BJ (cell line): Measurements from ENCODE around the gene GALNT12. TPM values are rescaled to one million over a fixed set of nuclear protein-coding genes. Genes with fewer than 3 reads are reported as not detected.

ENCODE experiments used
- CTCF ChIA-PET: fragments of 350-600 bp; formaldehyde crosslinking; extraction: SDS; loops from one replicate; lab custom pipeline; 2021; ENCODE audit warnings: antibody characterized with exemption, inconsistent platforms; lab: Yijun Ruan, JAX
- POLR2A ChIA-PET: fragments of 300-600 bp; sonication (Branson Sonifier 250); formaldehyde crosslinking; extraction: SDS; loops from one replicate; lab custom pipeline; 2021; ENCODE audit warnings: antibody characterized with exemption; lab: Charles Lee
- DNase-seq: peaks from one replicate; pipeline ENCODE4 v3.0.0-alpha.2; 2011; ENCODE audit warnings: low read depth
- H3K27me3 ChIP-seq: 2 replicates; pipeline ENCODE4 v1.6.0; 2011; ENCODE audit warnings: low read length; ENCODE audit not compliant: control insufficient read depth, insufficient read depth
- H3K36me3 ChIP-seq: 2 replicates; pipeline ENCODE4 v1.5.1; 2011; ENCODE audit warnings: low read length; ENCODE audit not compliant: control insufficient read depth, insufficient read depth
- H3K4me3 ChIP-seq: 2 replicates; pipeline ENCODE4 v1.5.1; 2011; ENCODE audit warnings: low read depth, mild to moderate bottlenecking, control low read depth, low read length
- polyA plus RNA-seq: library from polyadenylated mRNA; depleted of rRNA; stranded (reverse); fragments of >200 nt; gene quantifications from 2 replicates; pipeline ENCODE4 v1.2.3, GENCODE V29; 2011
- TF ChIP-seq, protein P1 (sequence below): IDR thresholded peaks from 2 replicates; pipeline ENCODE4 v1.5.1; 2011; ENCODE audit warnings: low read depth, mild to moderate bottlenecking, control low read depth, inconsistent platforms, low read length, moderate library complexity; ENCODE audit not compliant: insufficient read depth

The GALNT12 gene
- polyA plus RNA-seq, 1 experiment = 4.2 TPM

DNA sequence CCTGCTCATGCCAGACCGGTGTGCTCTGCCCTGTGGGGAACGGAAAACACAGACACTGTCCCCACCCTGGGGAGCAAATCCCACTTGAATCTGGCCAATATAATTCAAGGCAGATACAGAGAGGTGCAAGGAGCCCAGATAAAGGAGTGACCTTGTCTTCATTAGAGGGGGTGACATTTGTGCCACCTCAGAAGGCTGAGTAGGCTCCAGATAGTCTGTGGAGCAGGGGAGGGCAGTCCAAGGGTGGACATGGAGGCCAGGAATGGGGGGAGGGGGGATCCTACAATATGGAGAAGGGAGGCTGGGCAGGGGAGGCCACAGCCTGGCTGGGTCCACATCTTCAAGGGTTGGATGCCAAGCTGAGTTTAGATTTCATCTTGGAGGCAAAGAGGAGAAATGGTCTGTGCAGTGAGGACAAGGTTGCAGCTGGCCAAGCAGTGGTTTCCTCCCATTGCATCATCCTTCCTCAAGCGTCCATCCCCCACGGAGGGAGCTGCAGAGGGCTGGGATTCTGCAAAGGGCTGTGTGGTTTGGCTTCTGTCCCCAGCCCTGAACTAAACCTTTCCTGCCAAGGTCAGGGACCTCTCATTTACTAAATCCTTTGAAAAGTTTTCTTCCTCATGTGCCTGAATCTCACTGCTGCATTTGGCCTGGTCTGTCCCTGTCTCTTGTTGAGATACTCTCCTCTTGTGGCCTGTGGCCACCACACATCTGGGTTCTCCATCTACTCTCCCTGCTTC, 60.1 kb downstream of the GALNT12 start:
- peak; percentile 88 for DNase-seq
- CTCF ChIA-PET = interaction anchor here (0.7 to 2.1 kb wide), 4 partner anchors 13 to 131 kb away, joined by 3 to 9 read pairs (median 3); no protein-coding TSS in a partner anchor
- H3K4me3 ChIP-seq = no peak overlapping the region
- TF ChIP-seq, protein P1, sequence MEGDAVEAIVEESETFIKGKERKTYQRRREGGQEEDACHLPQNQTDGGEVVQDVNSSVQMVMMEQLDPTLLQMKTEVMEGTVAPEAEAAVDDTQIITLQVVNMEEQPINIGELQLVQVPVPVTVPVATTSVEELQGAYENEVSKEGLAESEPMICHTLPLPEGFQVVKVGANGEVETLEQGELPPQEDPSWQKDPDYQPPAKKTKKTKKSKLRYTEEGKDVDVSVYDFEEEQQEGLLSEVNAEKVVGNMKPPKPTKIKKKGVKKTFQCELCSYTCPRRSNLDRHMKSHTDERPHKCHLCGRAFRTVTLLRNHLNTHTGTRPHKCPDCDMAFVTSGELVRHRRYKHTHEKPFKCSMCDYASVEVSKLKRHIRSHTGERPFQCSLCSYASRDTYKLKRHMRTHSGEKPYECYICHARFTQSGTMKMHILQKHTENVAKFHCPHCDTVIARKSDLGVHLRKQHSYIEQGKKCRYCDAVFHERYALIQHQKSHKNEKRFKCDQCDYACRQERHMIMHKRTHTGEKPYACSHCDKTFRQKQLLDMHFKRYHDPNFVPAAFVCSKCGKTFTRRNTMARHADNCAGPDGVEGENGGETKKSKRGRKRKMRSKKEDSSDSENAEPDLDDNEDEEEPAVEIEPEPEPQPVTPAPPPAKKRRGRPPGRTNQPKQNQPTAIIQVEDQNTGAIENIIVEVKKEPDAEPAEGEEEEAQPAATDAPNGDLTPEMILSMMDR = no peak
- H3K36me3 ChIP-seq = no peaks in the 10 kb centered on the region
- POLR2A ChIA-PET = interaction anchor here (0.6 to 0.8 kb wide), 2 partner anchors 91 kb away, joined by 3 read pairs; no protein-coding TSS in a partner anchor
- no peaks in the 10 kb centered on the region for H3K27me3 ChIP-seq

DNA sequence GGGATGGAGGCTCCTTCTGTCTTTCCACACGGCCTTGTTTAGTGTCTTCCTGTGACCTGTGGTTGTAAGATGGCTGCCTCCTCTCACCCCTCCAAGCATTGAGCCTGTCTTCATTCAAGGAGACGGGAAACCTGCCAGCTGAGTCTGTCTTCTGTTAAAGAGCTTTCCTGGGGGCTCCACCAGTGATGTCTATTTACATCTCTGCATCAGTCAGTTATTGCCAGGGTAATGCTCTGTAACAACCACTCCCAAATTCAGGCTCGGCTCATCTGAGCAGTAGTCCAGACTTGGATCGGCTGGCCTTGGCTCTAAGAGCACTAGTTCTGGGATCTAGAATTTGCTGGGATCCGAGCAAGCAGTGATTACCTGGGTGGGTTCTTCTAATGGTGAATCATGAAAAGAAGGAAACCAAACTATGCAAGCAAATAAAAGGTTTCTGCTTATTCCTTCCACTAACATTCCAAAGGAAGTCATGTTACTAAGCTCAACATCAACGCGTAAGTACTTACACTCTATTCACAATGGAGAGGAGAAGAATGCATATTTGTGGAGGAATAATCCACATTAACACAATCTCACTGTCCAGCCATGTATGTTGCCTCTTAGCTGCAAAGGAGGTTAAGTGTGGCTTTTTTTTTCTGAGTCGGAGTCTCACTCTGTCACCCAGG, 61.7 kb downstream of the GALNT12 start:
- H3K4me3 ChIP-seq = no peak overlapping the region
- H3K36me3 ChIP-seq = no peaks in the 10 kb centered on the region
- DNase-seq = no peak
- ChIA-PET POLR2A (interaction anchor here (0.8 kb wide), 1 partner anchor 133 kb away, joined by 3 read pairs; no protein-coding TSS in a partner anchor), CTCF (interaction anchor here (0.7 to 1.2 kb wide), 2 partner anchors 19 to 73 kb away, joined by 3 read pairs; no protein-coding TSS in a partner anchor)
- no peaks in the 10 kb centered on the region for H3K27me3 ChIP-seq
- TF ChIP-seq, protein P1 = no peak

DNA sequence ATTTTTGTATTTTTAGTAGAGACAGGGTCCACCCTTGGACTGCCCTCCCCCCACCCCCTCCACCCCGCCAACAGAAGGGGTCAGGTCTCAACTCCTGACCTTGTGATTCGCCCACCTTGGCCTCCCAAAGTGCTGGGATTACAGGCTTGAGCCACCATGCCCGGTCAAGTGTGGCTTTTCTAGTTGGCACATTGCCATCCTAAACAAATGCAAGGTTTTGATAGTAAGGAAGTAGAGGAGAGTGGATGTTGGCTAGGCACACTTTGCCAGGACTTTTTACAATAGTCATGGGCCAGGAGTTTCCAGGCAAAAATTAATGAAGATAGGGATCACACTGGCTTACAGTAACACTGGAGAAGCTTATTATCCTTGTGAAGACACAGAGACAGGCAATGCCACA, 62.4 kb downstream of the GALNT12 start:
- POLR2A ChIA-PET = interaction anchor here (0.8 kb wide), 1 partner anchor 133 kb away, joined by 3 read pairs; no protein-coding TSS in a partner anchor
- CTCF ChIA-PET = interaction anchor here (0.7 kb wide), 1 partner anchor 72 kb away, joined by 3 read pairs; no protein-coding TSS in a partner anchor
- H3K27me3 ChIP-seq = no peaks in the 10 kb centered on the region

DNA sequence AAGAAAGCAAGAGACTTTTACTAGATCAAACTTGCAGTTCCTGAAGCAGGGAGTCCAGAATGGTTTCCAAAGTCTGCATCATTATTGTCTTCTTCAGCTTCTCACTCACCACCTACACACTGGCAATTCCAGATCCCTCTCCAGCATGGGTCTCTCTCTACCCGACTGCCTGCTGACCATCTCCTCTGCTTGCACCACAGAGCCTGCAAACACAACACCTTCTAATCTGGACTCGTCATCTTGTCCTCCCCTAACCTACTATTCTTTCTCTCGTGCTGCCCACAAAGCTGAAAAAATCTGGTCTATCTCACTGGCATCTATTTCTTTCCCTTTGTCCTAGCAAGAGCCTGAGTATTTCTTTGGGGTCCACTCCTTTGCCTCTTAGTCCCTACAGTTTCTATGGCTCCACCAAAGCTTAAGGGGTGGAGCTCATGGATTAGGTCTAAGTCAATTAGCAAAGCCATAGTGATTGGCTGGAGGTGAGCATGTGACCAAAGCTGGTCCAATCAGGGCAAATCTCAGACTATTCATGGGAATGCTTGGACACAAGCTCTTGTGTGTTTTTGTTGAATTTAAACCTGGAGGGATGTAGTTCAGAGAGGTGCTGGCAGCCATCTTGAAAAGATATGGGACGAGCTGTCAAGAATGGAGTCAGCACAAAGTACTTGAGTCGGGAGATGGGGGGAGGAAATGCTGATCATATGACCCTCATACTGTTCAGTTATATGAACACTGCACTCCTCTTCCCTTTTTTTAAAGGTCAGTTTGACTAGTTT, 63.5 kb downstream of the GALNT12 start:
- TF ChIP-seq, protein P1 = no peak
- POLR2A ChIA-PET = interaction anchor here (0.6 kb wide), 1 partner anchor 978 kb away, joined by 4 read pairs; no protein-coding TSS in a partner anchor
- H3K27me3 ChIP-seq = no peaks in the 10 kb centered on the region
- H3K36me3 ChIP-seq = no peaks in the 10 kb centered on the region
- CTCF ChIA-PET = interaction anchor here (1.5 kb wide), 1 partner anchor 9 kb away, joined by 4 read pairs; no protein-coding TSS in a partner anchor
- DNase-seq = no peak
- no peak overlapping the region for H3K4me3 ChIP-seq

More for the DNA sequence above, 62.4 kb downstream of the GALNT12 start:
- no peaks in the 10 kb centered on the region for H3K36me3 ChIP-seq
- DNase-seq = no peak
- TF ChIP-seq, protein P1 = no peak
- H3K4me3 ChIP-seq = no peak overlapping the region
